ENCODE results near the gene KRTAP10-9. TPM values are rescaled to one million over a fixed set of nuclear protein-coding genes. Genes with fewer than 3 reads are reported as not detected.
"Not testable (repeated sequence)": the region's sequence is repeated elsewhere in the genome, so short reads cannot be mapped to it uniquely, and the experiment has no call there.

KRTAP10-9 gene
- polyA plus RNA-seq, 4 donors, result not detected

DNA sequence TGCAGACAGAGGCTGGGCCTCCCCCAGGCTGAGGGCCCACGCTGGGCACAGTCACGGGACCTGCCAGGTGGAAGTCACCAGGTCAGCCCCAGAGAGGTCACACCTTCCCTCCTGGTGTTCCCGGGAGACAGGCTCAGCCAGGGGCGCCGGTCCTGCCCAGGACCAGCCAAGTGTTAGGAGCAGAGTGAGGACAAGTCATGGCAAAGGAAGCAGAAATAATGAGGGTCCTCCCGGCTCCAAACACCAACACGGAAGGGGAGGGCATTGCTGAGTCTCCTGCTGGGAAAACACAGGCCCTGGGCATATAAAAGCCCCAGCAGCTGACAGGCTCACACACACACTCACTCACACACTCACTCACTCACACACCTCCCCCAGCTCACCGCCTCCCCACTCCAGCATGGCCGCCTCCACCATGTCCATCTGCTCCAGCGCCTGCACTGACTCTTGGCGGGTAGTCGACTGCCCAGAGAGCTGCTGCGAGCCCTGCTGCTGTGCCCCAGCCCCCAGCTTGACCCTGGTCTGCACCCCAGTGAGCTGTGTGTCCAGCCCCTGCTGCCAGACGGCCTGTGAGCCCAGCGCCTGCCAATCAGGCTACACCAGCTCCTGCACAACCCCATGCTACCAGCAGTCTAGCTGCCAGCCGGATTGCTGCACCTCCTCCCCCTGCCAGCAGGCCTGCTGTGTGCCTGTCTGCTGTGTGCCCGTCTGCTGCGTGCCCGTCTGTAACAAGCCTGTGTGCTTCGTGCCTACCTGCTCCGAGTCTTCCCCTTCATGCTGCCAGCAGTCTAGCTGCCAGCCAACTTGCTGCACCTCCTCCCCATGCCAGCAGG lies 10.3 kb downstream of the KRTAP10-9 start, which contains the start of gene KRTAP10-10:
Gene KRTAP10-10 (plus strand): TSS at position 339 of the 833 bp plus-strand sequence. CDS start 62 bp downstream, at position 401.
- no peak for DNase-seq (ENCODE audit: low read depth in 4 of 4, low spot score in 3 of 4)

- not testable (repeated sequence) for DNase-seq (ENCODE audit: low read depth in 4 of 4, low spot score in 3 of 4)
Observed at GRCh38 chr21:44637851-44638348, 11.0 kb downstream of the KRTAP10-9 start.

DNA sequence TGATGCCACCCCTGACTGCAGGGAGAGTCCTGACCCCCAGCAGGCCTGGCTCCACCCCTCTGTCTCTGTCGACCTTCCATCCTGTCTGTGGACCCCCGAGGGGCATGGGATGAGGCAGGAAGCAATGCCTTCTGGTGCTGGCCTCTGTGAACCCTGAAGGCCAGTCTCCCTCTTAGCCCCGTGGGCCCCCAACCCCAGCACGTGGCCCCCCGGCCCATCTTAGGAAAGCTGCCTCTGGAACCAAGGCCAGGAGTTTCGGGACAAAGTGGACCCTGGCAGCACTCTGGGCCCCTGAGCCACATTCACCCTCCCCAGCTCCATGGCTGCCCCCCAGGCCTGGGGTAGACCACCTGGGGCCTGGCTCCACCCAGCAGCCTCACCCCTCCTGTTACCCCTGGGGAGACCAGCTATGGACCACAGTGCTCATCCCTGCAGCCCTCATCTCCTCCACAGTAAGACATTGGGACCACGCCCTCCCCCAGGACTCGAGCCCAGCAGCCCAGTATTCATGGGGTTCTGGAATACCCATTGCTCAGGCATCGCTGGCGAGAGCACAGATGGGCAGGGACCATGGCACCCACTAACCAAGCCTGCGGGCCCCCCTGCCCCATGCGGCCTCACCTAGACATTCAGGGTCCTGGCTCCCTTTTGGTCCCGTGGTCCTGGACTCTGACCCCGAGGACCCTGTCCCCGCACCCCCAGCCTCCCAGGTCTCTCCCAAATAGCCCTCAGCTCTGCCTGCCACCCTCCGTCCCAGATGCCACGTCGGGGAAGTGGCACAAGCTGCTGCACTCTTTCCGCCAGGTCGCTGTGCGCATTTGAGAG lies 11.8 kb downstream of the KRTAP10-9 start:
- DNase-seq (ENCODE audit: low read depth in 4 of 4, low spot score in 3 of 4), result not testable (repeated sequence)

- DNase-seq (ENCODE audit: low read depth in 4 of 4, low spot score in 3 of 4), result no peak
Observed at GRCh38 chr21:44639331-44639655, 12.4 kb downstream of the KRTAP10-9 start.

GRCh38 chr21:44640761-44641160 lies 13.9 kb downstream of the KRTAP10-9 start:
- DNase-seq (ENCODE audit: low read depth in 4 of 4, low spot score in 3 of 4), result no peak

GRCh38 chr21:44643741-44644310 lies 16.9 kb downstream of the KRTAP10-9 start:
- no peak for DNase-seq (ENCODE audit: low read depth in 4 of 4, low spot score in 3 of 4)

DNA sequence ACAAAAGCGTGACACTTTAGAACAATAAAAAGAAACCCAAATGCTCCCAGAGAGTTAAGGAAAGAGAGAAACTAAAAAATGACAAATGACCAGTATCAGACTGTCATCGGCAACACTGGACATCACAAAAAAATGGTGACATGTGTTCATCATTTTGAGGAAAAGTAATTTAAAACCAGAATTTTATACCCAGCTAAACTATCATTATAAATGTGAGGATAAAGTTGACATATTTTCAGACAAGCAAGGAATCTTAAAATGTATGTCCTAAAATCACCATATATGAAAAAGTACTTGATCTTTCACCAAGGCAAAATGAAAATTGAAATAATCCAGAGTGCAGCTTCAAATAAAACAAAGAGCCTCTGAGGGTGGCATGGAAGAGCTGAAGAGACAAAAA lies 18.0 kb downstream of the KRTAP10-9 start:
- DNase-seq (ENCODE audit: low read depth in 4 of 4, low spot score in 3 of 4), result no peak

DNA sequence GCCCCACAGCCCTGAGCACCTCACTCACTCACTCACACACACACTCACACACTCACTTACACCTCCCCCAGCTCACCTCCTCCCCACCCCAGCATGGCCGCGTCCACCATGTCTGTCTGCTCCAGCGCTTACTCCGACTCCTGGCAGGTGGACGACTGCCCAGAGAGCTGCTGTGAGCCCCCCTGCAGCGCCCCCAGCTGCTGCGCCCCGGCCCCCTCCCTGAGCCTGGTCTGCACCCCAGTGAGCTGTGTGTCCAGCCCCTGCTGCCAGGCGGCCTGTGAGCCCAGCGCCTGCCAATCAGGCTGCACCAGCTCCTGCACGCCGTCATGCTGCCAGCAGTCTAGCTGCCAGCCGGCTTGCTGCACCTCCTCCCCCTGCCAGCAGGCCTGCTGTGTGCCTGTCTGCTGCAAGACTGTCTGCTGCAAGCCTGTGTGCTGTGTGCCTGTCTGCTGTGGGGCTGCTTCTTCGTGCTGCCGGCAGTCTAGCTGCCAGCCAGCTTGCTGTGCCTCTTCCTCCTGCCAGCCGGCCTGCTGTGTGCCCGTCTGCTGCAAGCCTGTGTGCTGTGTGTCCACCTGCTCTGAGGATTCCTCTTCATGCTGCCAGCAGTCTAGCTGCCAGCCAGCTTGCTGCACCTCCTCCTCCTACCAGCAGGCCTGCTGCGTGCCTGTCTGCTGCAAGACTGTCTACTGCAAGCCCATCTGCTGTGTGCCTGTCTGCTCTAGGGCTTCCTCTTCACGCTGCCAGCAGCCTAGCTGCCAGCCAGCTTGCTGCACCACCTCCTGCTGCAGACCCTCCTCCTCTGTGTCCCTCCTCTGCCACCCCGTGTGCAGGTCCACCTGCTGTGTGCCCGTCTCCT lies 19.7 kb downstream of the KRTAP10-9 start, which contains the start of gene KRTAP10-11:
Gene KRTAP10-11 (plus strand): TSS at position 49 of the 856 bp plus-strand sequence. CDS start 45 bp downstream, at position 94.
- not testable (repeated sequence) for DNase-seq (ENCODE audit: low read depth in 4 of 4, low spot score in 3 of 4)

DNA sequence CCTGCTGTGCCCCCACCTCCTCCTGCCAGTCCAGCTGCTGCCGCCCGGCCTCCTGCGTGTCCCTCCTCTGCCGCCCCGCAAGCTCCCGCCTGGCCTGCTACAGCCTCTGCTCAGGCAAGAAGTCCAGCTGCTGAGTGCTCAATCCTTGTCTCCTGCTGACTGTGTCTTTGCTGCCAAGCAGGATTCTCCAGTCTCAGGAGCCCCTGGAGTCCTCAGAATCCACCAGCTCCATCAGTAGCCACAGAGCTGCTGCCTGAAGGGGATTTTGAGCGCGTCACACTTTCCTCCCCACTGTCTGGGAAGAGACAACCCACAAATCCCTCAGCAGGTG lies 20.3 kb downstream of the KRTAP10-9 start:
- DNase-seq (ENCODE audit: low read depth in 4 of 4, low spot score in 3 of 4), result no peak

- no peak for DNase-seq (ENCODE audit: low read depth in 4 of 4, low spot score in 3 of 4)
Observed at GRCh38 chr21:44648557-44649311, 21.8 kb downstream of the KRTAP10-9 start.

GRCh38 chr21:44649521-44650100 lies 22.7 kb downstream of the KRTAP10-9 start:
- DNase-seq (ENCODE audit: low read depth in 4 of 4, low spot score in 3 of 4), result no peak

GRCh38 chr21:44650265-44650972 lies 23.5 kb downstream of the KRTAP10-9 start:
- DNase-seq (ENCODE audit: low read depth in 4 of 4, low spot score in 3 of 4), result no peak

DNA sequence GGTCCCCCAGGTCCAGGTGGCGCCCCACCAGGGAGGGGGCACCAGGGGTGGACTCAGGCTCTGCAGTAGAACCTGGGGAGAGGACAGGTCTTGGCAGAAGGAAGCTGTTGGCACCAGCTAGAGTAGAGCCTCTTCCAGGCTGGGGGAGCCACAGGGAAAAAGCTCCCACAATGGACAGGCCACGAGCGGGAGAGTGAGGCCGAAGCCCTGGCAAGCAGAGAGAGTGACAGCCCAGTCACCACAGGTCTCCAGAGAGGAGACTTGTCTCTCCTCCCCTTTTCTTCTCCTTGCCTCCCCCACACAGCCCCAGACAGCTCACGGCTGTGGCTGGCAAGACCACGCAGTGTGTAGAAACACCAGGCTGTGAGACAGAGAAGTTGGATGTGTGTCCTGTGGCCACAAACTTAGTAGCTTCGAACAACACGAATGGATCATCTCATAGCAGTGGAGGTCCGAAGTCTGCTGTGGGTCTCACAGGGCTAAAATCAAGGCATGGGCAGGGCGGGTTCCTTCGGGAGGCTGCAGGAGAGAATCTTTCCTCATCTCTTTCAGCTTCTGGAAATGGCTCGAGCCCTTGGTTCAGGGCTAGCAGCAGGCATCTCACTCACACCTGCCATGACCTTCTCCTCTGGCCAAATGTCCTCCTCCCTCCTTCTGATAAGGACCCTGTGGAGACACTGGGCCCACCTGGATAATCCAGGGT lies 24.2 kb downstream of the KRTAP10-9 start:
- no peak for DNase-seq (ENCODE audit: low read depth in 4 of 4, low spot score in 3 of 4)

DNA sequence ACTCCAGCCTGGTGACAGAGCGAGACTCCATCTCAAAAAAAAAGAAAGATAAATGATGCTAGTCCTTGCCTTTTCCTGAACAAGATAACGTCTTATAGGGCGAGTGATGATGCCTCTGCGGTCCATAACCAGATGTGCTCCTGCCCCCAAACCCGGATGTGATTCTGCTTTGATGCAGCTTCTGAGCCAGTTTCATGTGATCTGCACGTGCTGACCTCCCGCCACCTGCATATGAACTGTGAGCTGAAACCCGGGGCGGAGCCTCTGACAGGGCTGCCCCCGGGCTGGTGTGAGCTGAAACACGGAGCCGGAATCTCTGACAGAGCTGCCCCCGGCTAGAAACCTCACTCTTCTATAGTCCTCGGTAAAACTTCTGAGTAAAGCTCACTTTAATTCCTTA lies 26.2 kb downstream of the KRTAP10-9 start:
- DNase-seq (ENCODE audit: low read depth in 4 of 4, low spot score in 3 of 4), result no peak

DNA sequence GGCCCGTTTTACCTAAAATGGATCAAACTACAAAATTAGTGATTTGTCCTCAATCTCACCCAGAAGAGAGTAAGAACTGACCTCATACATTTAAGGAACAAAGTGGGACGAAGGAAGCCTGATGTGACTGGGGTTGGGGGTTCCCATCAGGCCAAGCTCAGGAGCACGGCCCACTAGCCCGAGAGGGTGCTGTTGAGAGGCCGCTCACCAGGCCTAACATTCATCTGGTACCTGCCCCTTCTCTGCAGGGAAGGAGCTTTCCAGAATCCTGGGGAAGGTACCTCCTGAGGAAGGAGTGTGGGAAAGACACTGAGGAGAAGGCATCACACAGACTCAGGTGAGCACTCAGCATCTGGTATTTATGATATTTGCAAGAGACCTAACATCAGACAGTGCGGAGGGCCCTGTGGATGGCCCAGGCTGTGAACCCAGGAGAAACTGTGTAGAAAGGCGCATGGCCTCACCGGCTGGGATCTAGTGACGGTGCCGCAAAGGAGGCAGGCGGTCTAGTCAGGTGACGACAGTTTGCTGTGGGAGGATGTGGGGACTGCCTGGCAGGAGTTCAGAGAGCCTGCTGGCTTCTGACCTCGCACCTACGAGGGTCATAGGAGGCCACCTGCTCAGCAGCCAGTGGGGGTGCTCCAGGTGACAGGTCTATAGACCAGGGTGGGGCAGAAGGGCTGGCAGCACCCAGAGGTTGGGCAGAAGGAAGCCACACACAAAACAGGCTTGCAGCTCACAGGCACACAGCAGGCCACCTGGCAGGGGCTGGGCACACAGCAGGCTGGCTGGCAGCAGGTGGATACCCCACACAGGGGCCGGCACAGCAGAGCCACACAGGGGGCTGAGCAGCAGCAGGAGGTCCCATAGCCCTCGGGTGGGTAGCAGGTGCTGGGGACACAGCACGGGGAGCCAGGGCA lies 27.0 kb downstream of the KRTAP10-9 start:
- no peak for DNase-seq (ENCODE audit: low read depth in 4 of 4, low spot score in 3 of 4)

- no peak for DNase-seq (ENCODE audit: low read depth in 4 of 4, low spot score in 3 of 4)
Observed at GRCh38 chr21:44654576-44655175, 27.8 kb downstream of the KRTAP10-9 start, which contains the start of gene KRTAP12-4. Gene KRTAP12-4 (minus strand): TSS chr21:44654659. CDS start chr21:44654614, 45 bp downstream.

Measured in left renal pelvis (tissue), 4 donors.